GM23338 (cell line): ENCODE measurements around the gene RPIA. TPM values are rescaled to one million over a fixed set of nuclear protein-coding genes. Genes with fewer than 3 reads are reported as not detected.

ENCODE experiments used
- ATAC-seq: fragments of 200-7000 bp; cut with Tn5 transposase; 3 replicates; pipeline ENCODE4 v1.9.1; 2020
- DNase-seq: peaks from one replicate; pipeline ENCODE4 v3.0.0-alpha.2; 2015; ENCODE audit warnings: low spot score
- H2AFZ ChIP-seq: fragments of 200-600 bp; sonication (generic); 2 replicates; pipeline ENCODE4 v1.8.0; 2016; ENCODE audit warnings: antibody characterized with exemption, mild to moderate bottlenecking, moderate library complexity
- H3F3A ChIP-seq: fragments of 200-600 bp; sonication (generic); replicated peaks from 2 replicates; pipeline ENCODE4 v1.8.0; 2017; ENCODE audit warnings: antibody characterized with exemption, mixed run types, low read depth
- H3K27ac ChIP-seq: fragments of 200-600 bp; sonication (generic); 2 replicates; pipeline ENCODE4 v1.6.1; 2016; ENCODE audit warnings: low read depth
- H3K27me3 ChIP-seq: fragments of 200-600 bp; sonication (generic); 2 replicates; pipeline ENCODE4 v1.8.0; 2016; ENCODE audit warnings: mild to moderate bottlenecking, mixed run types, moderate library complexity; ENCODE audit not compliant: insufficient read depth
- H3K36me3 ChIP-seq: fragments of 200-600 bp; sonication (generic); 2 replicates; pipeline ENCODE4 v1.8.0; 2016; ENCODE audit warnings: mild to moderate bottlenecking; ENCODE audit not compliant: insufficient read depth
- H3K4me1 ChIP-seq: fragments of 200-600 bp; sonication (generic); 2 replicates; pipeline ENCODE4 v1.8.0; 2016; ENCODE audit warnings: mild to moderate bottlenecking, moderate library complexity; ENCODE audit not compliant: insufficient read depth
- H3K4me2 ChIP-seq: fragments of 200-600 bp; sonication (generic); 2 replicates; pipeline ENCODE4 v1.7.1; 2017; ENCODE audit warnings: mixed run types
- H3K4me3 ChIP-seq: fragments of 200-600 bp; sonication (generic); 2 replicates; pipeline ENCODE4 v1.6.1; 2016; ENCODE audit warnings: mixed run types
- H3K79me2 ChIP-seq: fragments of 200-600 bp; sonication (generic); replicated peaks from 2 replicates; pipeline ENCODE4 v1.8.0; 2017; ENCODE audit warnings: mild to moderate bottlenecking; ENCODE audit not compliant: insufficient read depth
- H3K9me2 ChIP-seq: fragments of 200-600 bp; sonication (generic); 2 replicates; pipeline ENCODE4 v1.8.0; 2017; ENCODE audit not compliant: insufficient read depth
- H4K20me1 ChIP-seq: fragments of 200-600 bp; sonication (generic); replicated peaks from 2 replicates; pipeline ENCODE4 v1.8.0; 2017; ENCODE audit warnings: mild to moderate bottlenecking; ENCODE audit not compliant: insufficient read depth
- H3K27ac Mint-ChIP-seq: 2 replicates; pipeline ENCODE4 v1.8.0; 2020; ENCODE audit warnings: inconsistent platforms, mild to moderate bottlenecking, moderate library complexity, mixed read lengths
- H3K27me3 Mint-ChIP-seq: 3 replicates; pipeline ENCODE4 v1.8.0; 2022; ENCODE audit warnings: low read depth, mild to moderate bottlenecking, moderate library complexity, mixed read lengths, inconsistent platforms; ENCODE audit not compliant: insufficient read depth, poor library complexity
- H3K36me3 Mint-ChIP-seq: 3 replicates; pipeline ENCODE4 v1.8.0; 2021; ENCODE audit warnings: low read depth, mild to moderate bottlenecking, inconsistent platforms, moderate library complexity, mixed read lengths
- H3K4me1 Mint-ChIP-seq: 3 replicates; pipeline ENCODE4 v1.8.0; 2020; ENCODE audit warnings: mild to moderate bottlenecking, inconsistent platforms, mixed read lengths
- H3K4me3 Mint-ChIP-seq: 3 replicates; pipeline ENCODE4 v1.8.0; 2021; ENCODE audit warnings: moderate library complexity, mild to moderate bottlenecking, inconsistent platforms, mixed read lengths
- H3K9me3 Mint-ChIP-seq: 3 replicates; pipeline ENCODE4 v1.8.0; 2020; ENCODE audit warnings: moderate library complexity, mild to moderate bottlenecking, inconsistent platforms, mixed read lengths
- CREB1 ChIP-seq: fragments of 250-450 bp; sonication (Bioruptor Pico); IDR thresholded peaks from 2 replicates; pipeline ENCODE4 v1.5.0; 2020; ENCODE audit warnings: low read depth, mild to moderate bottlenecking, moderate library complexity
- POLR2AphosphoS5 ChIP-seq: IDR thresholded peaks from 2 replicates; pipeline ENCODE4 v1.6.1; 2016; ENCODE audit warnings: antibody characterized with exemption, low read depth
- STAT1 ChIP-seq: IDR thresholded peaks from one replicate; pipeline ENCODE4 v1.6.1; 2016; ENCODE audit warnings: antibody characterized with exemption; ENCODE audit not compliant: unreplicated experiment
- ZNF462 ChIP-seq: fragments of 250-450 bp; sonication (Bioruptor Pico); IDR thresholded peaks from 2 replicates; pipeline ENCODE4 v1.5.0; 2020; ENCODE audit warnings: mild to moderate bottlenecking, moderate library complexity
- polyA plus RNA-seq: library from polyadenylated mRNA; unstranded; fragments of >200 nt; fragmentation: Nextera tagmentation; extraction: Ambion mirVana; gene quantifications from 2 replicates; pipeline ENCODE4 v1.2.1, GENCODE V29; 2016
- total RNA-seq: library from RNA; depleted of rRNA; stranded (reverse); fragments of >200 nt; shearing (Covaris generic); gene quantifications from 2 replicates; pipeline ENCODE4 v1.2.3, GENCODE V29; 2014
- TF ChIP-seq, protein P1 (sequence below): IDR thresholded peaks from one replicate; pipeline ENCODE4 v1.6.1; 2018; ENCODE audit warnings: antibody characterized with exemption; ENCODE audit not compliant: unreplicated experiment

RPIA gene
- total and polyA plus RNA-seq, 2 experiments from 2014 or later, result 18.8 to 22.5 TPM

GRCh38 chr2:88729061-88729745 is 37.7 kb downstream of the RPIA start:
- H3K4me1 Mint-ChIP-seq, result 0 out of 3 replicates have a peak, but pooled peaks cover 3% of the 10 kb centered on the region
- ATAC-seq, result no peak
- Histone ChIP-seq H4K20me1 (no peaks in the 10 kb centered on the region), H3K27me3 (no peaks in the 10 kb centered on the region), H2AFZ (no peak overlapping the region), H3K4me3 (no peak overlapping the region), H3K9me2 (no peaks in the 10 kb centered on the region), H3K4me2 (no peak overlapping the region), H3K79me2 (peaks cover 16% of the 10 kb centered on the region), H3F3A (no peaks in the 10 kb centered on the region), H3K36me3 (no peaks in the 10 kb centered on the region), H3K4me1 (no peaks in the 10 kb centered on the region), H3K27ac (no peak overlapping the region)
- H3K9me3 Mint-ChIP-seq, result no peaks in the 10 kb centered on the region
- TF ChIP-seq ZNF462 (CRISPR knock-in tag) (no peak), POLR2AphosphoS5 (no peak), STAT1 (no peak), CREB1 (CRISPR knock-in tag) (no peak)
- TF ChIP-seq, protein P1, sequence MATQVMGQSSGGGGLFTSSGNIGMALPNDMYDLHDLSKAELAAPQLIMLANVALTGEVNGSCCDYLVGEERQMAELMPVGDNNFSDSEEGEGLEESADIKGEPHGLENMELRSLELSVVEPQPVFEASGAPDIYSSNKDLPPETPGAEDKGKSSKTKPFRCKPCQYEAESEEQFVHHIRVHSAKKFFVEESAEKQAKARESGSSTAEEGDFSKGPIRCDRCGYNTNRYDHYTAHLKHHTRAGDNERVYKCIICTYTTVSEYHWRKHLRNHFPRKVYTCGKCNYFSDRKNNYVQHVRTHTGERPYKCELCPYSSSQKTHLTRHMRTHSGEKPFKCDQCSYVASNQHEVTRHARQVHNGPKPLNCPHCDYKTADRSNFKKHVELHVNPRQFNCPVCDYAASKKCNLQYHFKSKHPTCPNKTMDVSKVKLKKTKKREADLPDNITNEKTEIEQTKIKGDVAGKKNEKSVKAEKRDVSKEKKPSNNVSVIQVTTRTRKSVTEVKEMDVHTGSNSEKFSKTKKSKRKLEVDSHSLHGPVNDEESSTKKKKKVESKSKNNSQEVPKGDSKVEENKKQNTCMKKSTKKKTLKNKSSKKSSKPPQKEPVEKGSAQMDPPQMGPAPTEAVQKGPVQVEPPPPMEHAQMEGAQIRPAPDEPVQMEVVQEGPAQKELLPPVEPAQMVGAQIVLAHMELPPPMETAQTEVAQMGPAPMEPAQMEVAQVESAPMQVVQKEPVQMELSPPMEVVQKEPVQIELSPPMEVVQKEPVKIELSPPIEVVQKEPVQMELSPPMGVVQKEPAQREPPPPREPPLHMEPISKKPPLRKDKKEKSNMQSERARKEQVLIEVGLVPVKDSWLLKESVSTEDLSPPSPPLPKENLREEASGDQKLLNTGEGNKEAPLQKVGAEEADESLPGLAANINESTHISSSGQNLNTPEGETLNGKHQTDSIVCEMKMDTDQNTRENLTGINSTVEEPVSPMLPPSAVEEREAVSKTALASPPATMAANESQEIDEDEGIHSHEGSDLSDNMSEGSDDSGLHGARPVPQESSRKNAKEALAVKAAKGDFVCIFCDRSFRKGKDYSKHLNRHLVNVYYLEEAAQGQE, result no peak
- no peak for DNase-seq
- H3K36me3 Mint-ChIP-seq, result peaks cover 22% of the 10 kb centered on the region
- H3K27ac Mint-ChIP-seq, result no peak overlapping the region
- H3K4me3 Mint-ChIP-seq, result no peak overlapping the region
- no peaks in the 10 kb centered on the region for H3K27me3 Mint-ChIP-seq
